IPS-18c (cell line): Measurements from ENCODE around the gene RAMACL.
"Not testable (repeated sequence)": the region's sequence is repeated elsewhere in the genome, so short reads cannot be mapped to it uniquely, and the experiment has no call there.

ENCODE experiments used
- H3K4me3 ChIP-seq: 2 replicates; pipeline ENCODE4 v1.7.0; 2013; ENCODE audit warnings: low read depth, mild to moderate bottlenecking, low read length, moderate library complexity; ENCODE audit not compliant: insufficient read depth
- H3K9me3 ChIP-seq: one replicate; pipeline ENCODE4 v1.6.1; 2013; ENCODE audit warnings: mild to moderate bottlenecking, low read length, moderate library complexity; ENCODE audit not compliant: control insufficient read depth, insufficient read depth

The RAMACL gene

GRCh38 chr6:166587631-166588413 is 1.3 kb upstream of the RAMACL start:
- H3K4me3 ChIP-seq = no peak overlapping the region; the same call in 1 of the 2 replicates

GRCh38 chr6:166584853-166585429 is 1.5 kb downstream of the RAMACL start:
- no peak overlapping the region for H3K4me3 ChIP-seq
- peaks cover 2% of the 10 kb centered on the region for H3K9me3 ChIP-seq

More at GRCh38 chr6:166587631-166588413, 1.3 kb upstream of the RAMACL start:
- H3K9me3 ChIP-seq = peaks cover 2% of the 10 kb centered on the region

- Histone ChIP-seq H3K9me3 (peaks cover 2% of the 10 kb centered on the region), H3K4me3 (no peak overlapping the region)
These were observed 2.3 kb downstream of the RAMACL start for GRCh38 chr6:166584155-166584554.

- Histone ChIP-seq H3K4me3 (no peak overlapping the region), H3K9me3 (peaks cover 2% of the 10 kb centered on the region)
These were observed 3.1 kb downstream of the RAMACL start for GRCh38 chr6:166583230-166583965.

GRCh38 chr6:166582258-166582657 is 4.2 kb downstream of the RAMACL start:
- H3K9me3 ChIP-seq = peaks cover 2% of the 10 kb centered on the region
- no peak overlapping the region for H3K4me3 ChIP-seq

- H3K4me3 ChIP-seq, H3K9me3 ChIP-seq: not testable (repeated sequence)
These were observed 4.7 kb downstream of the RAMACL start for GRCh38 chr6:166581801-166582200.

GRCh38 chr6:166581091-166581511 is 5.4 kb downstream of the RAMACL start:
- Histone ChIP-seq H3K4me3 (no peak overlapping the region), H3K9me3 (peaks cover 3% of the 10 kb centered on the region)

GRCh38 chr6:166580076-166581050 is 6.1 kb downstream of the RAMACL start:
- peaks cover 5% of the 10 kb centered on the region for H3K9me3 ChIP-seq
- H3K4me3 ChIP-seq = no peak overlapping the region

- H3K4me3 ChIP-seq = no peak overlapping the region
- peaks cover 3% of the 10 kb centered on the region for H3K9me3 ChIP-seq
These were observed 7.1 kb downstream of the RAMACL start for GRCh38 chr6:166579237-166579850.

- H3K9me3 ChIP-seq = peaks cover 3% of the 10 kb centered on the region
These were observed 7.8 kb downstream of the RAMACL start for GRCh38 chr6:166578536-166579236.

GRCh38 chr6:166575205-166575604 is 11.3 kb downstream of the RAMACL start:
- H3K9me3 ChIP-seq = peaks cover 3% of the 10 kb centered on the region
- H3K4me3 ChIP-seq = no peak overlapping the region

More at GRCh38 chr6:166578536-166579236, 7.8 kb downstream of the RAMACL start:
- H3K4me3 ChIP-seq = no peak overlapping the region

- Histone ChIP-seq H3K4me3 (no peak overlapping the region), H3K9me3 (peaks cover 3% of the 10 kb centered on the region)
These were observed 12.8 kb downstream of the RAMACL start for GRCh38 chr6:166573511-166574216.

GRCh38 chr6:166572370-166573261 is 13.9 kb downstream of the RAMACL start:
- Histone ChIP-seq H3K4me3 (no peak overlapping the region), H3K9me3 (peaks cover 3% of the 10 kb centered on the region)

GRCh38 chr6:166570929-166571713 is 15.4 kb downstream of the RAMACL start:
- Histone ChIP-seq H3K9me3 (peaks cover 2% of the 10 kb centered on the region), H3K4me3 (no peak overlapping the region)
